K562 (cell line): ENCODE measurements around the gene NPAS3. TPM values are rescaled to one million over a fixed set of nuclear protein-coding genes. Genes with fewer than 3 reads are reported as not detected.

Source experiments
- BRD4 ChIP-seq: fragments of 200-600 bp; sonication (generic); IDR thresholded peaks from 2 replicates; pipeline ENCODE4 v1.6.1; 2017; ENCODE audit warnings: inconsistent platforms
- RBM17 ChIP-seq: fragments of 200-400 bp; formaldehyde crosslinking; IDR thresholded peaks from 2 replicates; pipeline ENCODE4 v1.6.1; 2017; ENCODE audit warnings: low read depth, mild to moderate bottlenecking, low read length, borderline replicate concordance
- XRCC3 ChIP-seq: fragments of 450-650 bp; IDR thresholded peaks from 2 replicates; pipeline ENCODE4 v1.6.1; 2017; ENCODE audit warnings: mild to moderate bottlenecking, moderate library complexity
- ZNF3 ChIP-seq: fragments of 250-450 bp; sonication (Bioruptor Pico); IDR thresholded peaks from 2 replicates; pipeline ENCODE4 v1.5.0; 2021; ENCODE audit warnings: mild to moderate bottlenecking, moderate library complexity
- polyA plus RNA-seq, 8 experiments: library from polyadenylated mRNA; depleted of rRNA in 4 of 8; stranded (reverse) in 5 of 8; unstranded in 3 of 8; fragments of >200 nt; fragmentation: Nextera tagmentation in 2 of 8; fragmentation: Illumina TruSeq in 1 of 8; extraction: Ambion mirVana in 2 of 8; extraction: Trizol in 1 of 8; gene quantifications; 2 replicates each; pipeline versions ENCODE4 v1.2.1 to v1.2.3, GENCODE V29; 2011 to 2014; ENCODE audit warnings: inconsistent platforms in 1 of 8, missing spikeins in 1 of 8
- total RNA-seq, 7 experiments: library from RNA; depleted of rRNA in 6 of 7; stranded (reverse); fragments of >200 nt in 6 of 7; fragmentation: Illumina TruSeq in 2 of 7; extraction: Trizol in 2 of 7; gene quantifications; 2 replicates each; pipeline versions ENCODE4 v1.2.1 to v1.2.3, GENCODE V29; 2011 to 2021; ENCODE audit warnings: low replicate concordance in 1 of 7
- TF ChIP-seq, protein P1 (sequence below), 2 experiments: fragments of 450-650 bp; IDR thresholded peaks; 2 replicates each; pipeline ENCODE4 v1.6.1; 2016; ENCODE audit warnings: mild to moderate bottlenecking in 2 of 2, borderline replicate concordance in 1 of 2, low read depth in 1 of 2, moderate library complexity in 1 of 2
- TF ChIP-seq, protein P2 (sequence below): fragments of 250-450 bp; sonication (Bioruptor Pico); IDR thresholded peaks from 2 replicates; pipeline ENCODE4 v1.5.0; 2020; ENCODE audit warnings: mild to moderate bottlenecking

NPAS3 gene
- total and polyA plus RNA-seq, 9 of the 15 experiments (the other 6 are each of a cell fraction or from before 2014, with no cell fraction given), result 0.04 TPM; not detected in 8

DNA sequence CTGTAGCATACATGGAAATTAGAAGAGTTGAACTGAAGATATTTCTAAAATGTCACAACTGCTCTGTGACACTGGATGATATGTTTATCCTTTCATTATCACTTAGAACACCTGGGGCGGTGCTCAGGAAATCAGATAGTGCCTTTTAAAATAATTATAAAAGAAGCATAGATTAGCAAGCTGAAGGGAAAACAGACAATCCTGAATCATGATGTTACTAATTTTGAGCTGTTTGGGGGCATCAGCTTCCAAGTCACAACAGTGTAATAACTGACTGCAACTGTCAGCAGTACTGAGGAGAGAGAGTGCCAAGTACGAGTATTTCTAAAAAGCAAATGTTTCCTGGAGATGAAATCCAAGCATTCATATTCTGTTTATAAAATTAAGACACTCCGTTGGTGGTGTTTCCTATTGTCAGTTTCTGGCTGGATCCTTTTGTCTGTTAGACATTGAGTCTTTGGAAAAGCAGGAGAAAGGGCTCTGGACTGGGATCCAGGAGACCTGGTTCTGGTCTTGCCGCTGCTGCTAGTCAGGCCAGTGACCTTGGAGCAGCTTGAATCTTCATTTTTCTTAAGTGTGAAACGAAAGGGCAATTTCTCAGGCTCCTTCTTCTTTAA, 632.1 kb downstream of the NPAS3 start (continued):
- TF ChIP-seq, protein P1, sequence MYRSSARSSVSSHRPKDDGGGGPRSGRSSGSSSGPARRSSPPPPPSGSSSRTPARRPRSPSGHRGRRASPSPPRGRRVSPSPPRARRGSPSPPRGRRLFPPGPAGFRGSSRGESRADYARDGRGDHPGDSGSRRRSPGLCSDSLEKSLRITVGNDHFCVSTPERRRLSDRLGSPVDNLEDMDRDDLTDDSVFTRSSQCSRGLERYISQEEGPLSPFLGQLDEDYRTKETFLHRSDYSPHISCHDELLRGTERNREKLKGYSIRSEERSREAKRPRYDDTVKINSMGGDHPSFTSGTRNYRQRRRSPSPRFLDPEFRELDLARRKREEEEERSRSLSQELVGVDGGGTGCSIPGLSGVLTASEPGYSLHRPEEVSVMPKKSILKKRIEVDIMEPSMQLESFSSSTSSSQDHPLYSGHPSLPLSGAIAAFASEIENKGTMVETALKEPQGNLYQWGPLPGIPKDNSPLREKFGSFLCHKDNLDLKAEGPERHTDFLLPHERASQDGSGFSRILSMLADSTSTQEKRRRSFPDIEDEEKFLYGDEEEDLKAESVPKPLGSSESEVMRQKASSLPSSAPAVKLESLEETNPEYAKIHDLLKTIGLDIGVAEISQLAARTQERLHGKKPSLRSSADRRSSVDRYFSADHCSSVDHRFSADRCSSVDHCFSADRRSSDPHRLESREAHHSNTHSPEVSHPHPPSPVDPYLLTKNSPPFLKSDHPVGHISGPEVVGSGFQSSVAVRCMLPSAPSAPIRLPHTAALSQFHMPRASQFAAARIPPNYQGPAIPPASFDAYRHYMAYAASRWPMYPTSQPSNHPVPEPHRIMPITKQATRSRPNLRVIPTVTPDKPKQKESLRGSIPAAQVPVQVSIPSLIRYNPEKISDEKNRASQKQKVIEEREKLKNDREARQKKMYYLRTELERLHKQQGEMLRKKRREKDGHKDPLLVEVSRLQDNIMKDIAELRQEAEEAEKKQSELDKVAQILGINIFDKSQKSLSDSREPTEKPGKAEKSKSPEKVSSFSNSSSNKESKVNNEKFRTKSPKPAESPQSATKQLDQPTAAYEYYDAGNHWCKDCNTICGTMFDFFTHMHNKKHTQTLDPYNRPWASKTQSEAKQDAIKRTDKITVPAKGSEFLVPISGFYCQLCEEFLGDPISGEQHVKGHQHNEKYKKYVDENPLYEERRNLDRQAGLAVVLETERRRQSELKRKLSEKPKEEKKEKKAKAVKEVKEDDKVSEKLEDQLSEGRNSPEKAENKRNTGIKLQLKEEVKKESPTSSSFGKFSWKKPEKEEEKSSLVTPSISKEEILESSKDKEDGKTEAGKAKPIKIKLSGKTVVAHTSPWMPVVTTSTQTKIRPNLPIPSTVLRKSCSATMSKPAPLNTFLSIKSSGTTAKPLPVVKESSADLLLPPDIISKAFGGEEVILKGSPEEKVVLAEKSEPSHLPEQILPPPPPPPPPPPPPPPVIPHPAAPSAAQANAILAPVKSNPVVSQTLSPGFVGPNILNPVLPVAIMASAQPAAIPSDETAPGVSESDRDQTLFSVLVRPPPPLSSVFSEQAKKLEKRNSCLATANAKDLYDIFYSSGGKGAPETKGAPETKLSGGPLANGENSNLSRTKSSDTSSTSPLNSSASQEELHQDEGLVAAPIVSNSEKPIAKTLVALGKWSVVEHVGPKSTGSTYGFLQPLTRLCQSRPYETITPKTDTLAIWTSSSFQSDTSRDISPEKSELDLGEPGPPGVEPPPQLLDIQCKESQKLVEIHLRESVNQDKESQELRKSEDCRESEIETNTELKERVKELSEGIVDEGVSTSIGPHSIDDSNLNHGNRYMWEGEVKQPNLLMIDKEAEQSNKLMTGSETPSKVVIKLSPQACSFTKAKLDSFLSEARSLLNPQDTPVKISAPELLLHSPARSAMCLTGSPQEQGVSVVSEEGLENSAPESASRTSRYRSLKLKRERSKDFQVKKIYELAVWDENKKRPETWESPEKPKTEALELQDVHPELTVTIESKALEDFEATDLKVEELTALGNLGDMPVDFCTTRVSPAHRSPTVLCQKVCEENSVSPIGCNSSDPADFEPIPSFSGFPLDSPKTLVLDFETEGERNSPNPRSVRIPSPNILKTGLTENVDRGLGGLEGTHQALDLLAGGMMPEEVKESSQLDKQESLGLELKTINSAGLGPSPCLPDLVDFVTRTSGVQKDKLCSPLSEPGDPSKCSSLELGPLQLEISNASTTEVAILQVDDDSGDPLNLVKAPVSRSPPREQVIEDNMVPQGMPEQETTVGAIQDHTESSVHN (IDR thresholded peaks at IDR 0.05; ENCODE audit: borderline replicate concordance in 1 of 2, low read depth in 1 of 2), result no peak
- TF ChIP-seq, protein P2, sequence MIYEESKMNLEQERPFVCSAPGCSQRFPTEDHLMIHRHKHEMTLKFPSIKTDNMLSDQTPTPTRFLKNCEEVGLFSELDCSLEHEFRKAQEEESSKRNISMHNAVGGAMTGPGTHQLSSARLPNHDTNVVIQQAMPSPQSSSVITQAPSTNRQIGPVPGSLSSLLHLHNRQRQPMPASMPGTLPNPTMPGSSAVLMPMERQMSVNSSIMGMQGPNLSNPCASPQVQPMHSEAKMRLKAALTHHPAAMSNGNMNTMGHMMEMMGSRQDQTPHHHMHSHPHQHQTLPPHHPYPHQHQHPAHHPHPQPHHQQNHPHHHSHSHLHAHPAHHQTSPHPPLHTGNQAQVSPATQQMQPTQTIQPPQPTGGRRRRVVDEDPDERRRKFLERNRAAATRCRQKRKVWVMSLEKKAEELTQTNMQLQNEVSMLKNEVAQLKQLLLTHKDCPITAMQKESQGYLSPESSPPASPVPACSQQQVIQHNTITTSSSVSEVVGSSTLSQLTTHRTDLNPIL (CRISPR knock-in tag), result no peak
- no peak for TF ChIP-seq XRCC3
- TF ChIP-seq BRD4, result no peak
- TF ChIP-seq RBM17, result no peak
- TF ChIP-seq ZNF3, result no peak
